HepG2 (cell line): ENCODE results near the gene AIFM1. TPM values are rescaled to one million over a fixed set of nuclear protein-coding genes. Genes with fewer than 3 reads are reported as not detected.

ENCODE experiments used
- ARHGAP35 ChIP-seq: sonication (generic); formaldehyde crosslinking; IDR thresholded peaks from 2 replicates; pipeline ENCODE4 v1.9.0; 2022; ENCODE audit warnings: mild to moderate bottlenecking, inconsistent platforms, moderate library complexity, missing genetic modification reagents, borderline replicate concordance
- CHCHD3 ChIP-seq: sonication (generic); formaldehyde crosslinking; IDR thresholded peaks from 2 replicates; pipeline ENCODE4 v1.8.0; 2022; ENCODE audit warnings: mild to moderate bottlenecking, missing genetic modification reagents, moderate library complexity
- ETV5 ChIP-seq: IDR thresholded peaks from 2 replicates; pipeline ENCODE4 v1.6.1; 2018; ENCODE audit warnings: missing biosample characterization, missing genetic modification reagents, inconsistent platforms, borderline replicate concordance
- GABPA ChIP-seq, 2 experiments: IDR thresholded peaks; 2 replicates each; pipeline ENCODE4 v1.6.1; 2011 to 2016; ENCODE audit warnings: low read depth in 2 of 2, low read length in 1 of 2, missing biosample characterization in 1 of 2, missing genetic modification characterization in 1 of 2
- HNRNPLL ChIP-seq: fragments of 200-400 bp; formaldehyde crosslinking; IDR thresholded peaks from 2 replicates; pipeline ENCODE4 v1.6.1; 2017; ENCODE audit warnings: mild to moderate bottlenecking, low read depth, low read length; ENCODE audit not compliant: poor library complexity, severe bottlenecking
- MAFK ChIP-seq, 2 experiments: IDR thresholded peaks in 1 of 2; conservative IDR thresholded peaks in 1 of 2; 2 replicates each; pipeline ENCODE4 v1.6.1; 2011; ENCODE audit warnings: improper control_type of control experiment in 2 of 2, low read length in 2 of 2
- MED13 ChIP-seq: sonication (generic); formaldehyde crosslinking; IDR thresholded peaks from 2 replicates; pipeline ENCODE4 v1.5.0; 2020; ENCODE audit warnings: missing genetic modification reagents
- MTF1 ChIP-seq: sonication (generic); formaldehyde crosslinking; IDR thresholded peaks from 2 replicates; pipeline ENCODE4 v1.5.0; 2020; ENCODE audit warnings: missing genetic modification reagents
- NFE2L1 ChIP-seq: sonication (generic); formaldehyde crosslinking; IDR thresholded peaks from 2 replicates; pipeline ENCODE4 v1.4.0; 2020; ENCODE audit warnings: missing genetic modification reagents, mild to moderate bottlenecking, borderline replicate concordance
- PHF5A ChIP-seq: IDR thresholded peaks from one replicate; pipeline ENCODE4 v1.6.1; 2018; ENCODE audit warnings: low read depth, missing genetic modification reagents; ENCODE audit not compliant: unreplicated experiment
- REXO4 ChIP-seq: sonication (generic); formaldehyde crosslinking; IDR thresholded peaks from 2 replicates; pipeline ENCODE4 v1.8.0; 2022; ENCODE audit warnings: missing genetic modification reagents, mild to moderate bottlenecking, borderline replicate concordance
- SALL1 ChIP-seq: sonication (generic); formaldehyde crosslinking; IDR thresholded peaks from 2 replicates; pipeline ENCODE4 v1.8.0; 2022; ENCODE audit warnings: mild to moderate bottlenecking, missing genetic modification reagents
- SIX4 ChIP-seq: sonication (generic); formaldehyde crosslinking; IDR thresholded peaks from 2 replicates; pipeline ENCODE4 v1.4.0; 2020; ENCODE audit warnings: missing genetic modification reagents
- ZFP82 ChIP-seq: sonication (generic); formaldehyde crosslinking; IDR thresholded peaks from 2 replicates; pipeline ENCODE4 v1.5.1; 2020; ENCODE audit warnings: mild to moderate bottlenecking, missing genetic modification reagents, borderline replicate concordance
- ZFP90 ChIP-seq: sonication (generic); formaldehyde crosslinking; IDR thresholded peaks from 2 replicates; pipeline ENCODE4 v1.8.0; 2022; ENCODE audit warnings: missing genetic modification reagents, mild to moderate bottlenecking, inconsistent platforms, borderline replicate concordance
- ZNF205 ChIP-seq: IDR thresholded peaks from 2 replicates; pipeline ENCODE4 v1.6.1; 2018; ENCODE audit warnings: missing biosample characterization, missing genetic modification reagents
- ZNF234 ChIP-seq: sonication (generic); formaldehyde crosslinking; conservative IDR thresholded peaks from 2 replicates; pipeline ENCODE4 v1.5.1; 2020; ENCODE audit warnings: mild to moderate bottlenecking, missing genetic modification reagents
- ZNF275 ChIP-seq: sonication (generic); formaldehyde crosslinking; IDR thresholded peaks from 2 replicates; pipeline ENCODE4 v1.8.0; 2022; ENCODE audit warnings: missing genetic modification reagents, mild to moderate bottlenecking, inconsistent platforms, borderline replicate concordance
- ZNF331 ChIP-seq: sonication (generic); formaldehyde crosslinking; IDR thresholded peaks from 2 replicates; pipeline ENCODE4 v1.4.0; 2020; ENCODE audit warnings: missing genetic modification reagents
- ZNF570 ChIP-seq: sonication (generic); formaldehyde crosslinking; IDR thresholded peaks from 2 replicates; pipeline ENCODE4 v1.4.0; 2020; ENCODE audit warnings: mild to moderate bottlenecking, missing genetic modification reagents, borderline replicate concordance
- ZNF577 ChIP-seq: sonication (generic); formaldehyde crosslinking; IDR thresholded peaks from 2 replicates; pipeline ENCODE4 v1.4.0; 2020; ENCODE audit warnings: mild to moderate bottlenecking, low read depth, missing genetic modification reagents, borderline replicate concordance
- ZNF652 ChIP-seq: IDR thresholded peaks from 2 replicates; pipeline ENCODE4 v1.6.1; 2016; ENCODE audit warnings: low read depth, borderline replicate concordance
- ZNF687 ChIP-seq: sonication (generic); formaldehyde crosslinking; IDR thresholded peaks from 2 replicates; pipeline ENCODE4 v1.5.1; 2020; ENCODE audit warnings: mild to moderate bottlenecking, missing genetic modification reagents, moderate library complexity
- ZNF761 ChIP-seq: sonication (generic); formaldehyde crosslinking; conservative IDR thresholded peaks from 2 replicates; pipeline ENCODE4 v1.4.0; 2020; ENCODE audit warnings: mild to moderate bottlenecking, missing genetic modification reagents
- polyA plus RNA-seq, 8 experiments: library from polyadenylated mRNA; depleted of rRNA in 3 of 8; stranded (reverse) in 7 of 8; unstranded in 1 of 8; fragments of >200 nt; fragmentation: Illumina TruSeq in 4 of 8; extraction: Trizol in 4 of 8; gene quantifications; 2 replicates each; pipeline versions ENCODE4 v1.2.1 to v1.2.3, GENCODE V29; 2011 to 2016; ENCODE audit warnings: low read depth in 4 of 8, missing spikeins in 1 of 8, mixed read lengths in 1 of 8; ENCODE audit not compliant: insufficient read depth in 1 of 8
- total RNA-seq, 5 experiments: library from RNA; depleted of rRNA; stranded (reverse); fragments of >200 nt; fragmentation: Illumina TruSeq; extraction: Trizol; gene quantifications; 2 replicates each; pipeline ENCODE4 v1.2.3, GENCODE V29; 2016; ENCODE audit warnings: low read depth in 1 of 5
- TF ChIP-seq, protein P1 (sequence below): conservative IDR thresholded peaks from 2 replicates; pipeline ENCODE4 v1.6.1; 2018; ENCODE audit warnings: missing genetic modification reagents

The AIFM1 gene
- total and polyA plus RNA-seq, 2 of the 13 experiments (the other 11 are each of a cell fraction or from before 2014, with no cell fraction given): 42.8 to 46.9 TPM

DNA sequence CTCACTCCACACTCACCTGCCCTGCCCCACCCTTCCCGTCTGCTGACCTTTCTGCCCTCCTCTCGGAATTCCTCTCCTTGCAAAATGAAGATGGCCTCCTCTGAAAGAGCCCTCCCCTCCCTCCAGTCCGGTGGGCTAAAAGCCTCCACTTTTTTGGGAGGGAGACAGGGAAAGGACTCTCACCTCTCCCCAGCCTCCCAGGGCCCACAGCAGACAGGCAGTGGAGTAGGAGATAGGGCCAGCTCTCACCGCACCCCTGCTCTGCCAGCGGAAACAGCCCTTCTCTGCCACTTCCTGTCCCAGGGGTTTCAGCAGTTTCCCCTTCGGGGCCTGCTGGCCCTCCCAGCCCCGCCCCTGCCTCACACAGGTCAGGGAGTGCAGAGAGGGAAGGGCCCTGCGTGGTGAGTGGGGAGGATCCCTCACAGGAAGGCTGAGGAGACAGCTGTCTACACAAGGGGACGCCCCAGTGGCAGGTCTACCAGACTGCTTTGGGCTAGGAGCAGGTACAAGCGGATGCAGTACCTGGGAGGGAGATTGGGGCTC, 73.6 kb downstream of the AIFM1 start (continued):
- TF ChIP-seq MAFK (conservative IDR thresholded peaks at IDR 0.05 in 1 of 2, IDR thresholded peaks at IDR 0.05 in 1 of 2; ENCODE audit: low read length in 2 of 2) (no peak), MED13 (CRISPR knock-in tag) (no peak), GABPA (IDR thresholded peaks at IDR 0.05; ENCODE audit: low read depth, low read length) (peak; percentile 52), GABPA (CRISPR knock-in tag; IDR thresholded peaks at IDR 0.05; ENCODE audit: low read depth) (peak; percentile 83), SIX4 (CRISPR knock-in tag) (no peak), SALL1 (CRISPR knock-in tag) (peak; percentile 33), ZNF761 (CRISPR knock-in tag) (no peak), ETV5 (CRISPR knock-in tag) (peak; percentile 58; the same call in 1 of the 2 replicates), ZNF275 (CRISPR knock-in tag) (no peak), ZNF331 (no peak; the same call in 1 of the 2 replicates), ZNF652 (no peak), REXO4 (CRISPR knock-in tag) (no peak), CHCHD3 (CRISPR knock-in tag) (no peak), ZNF205 (CRISPR knock-in tag) (no peak), ZFP82 (CRISPR knock-in tag) (no peak), PHF5A (CRISPR knock-in tag) (no peak), ZNF570 (CRISPR knock-in tag) (no peak), ARHGAP35 (no peak), ZFP90 (CRISPR knock-in tag) (no peak), ZNF577 (CRISPR knock-in tag) (no peak), MTF1 (CRISPR knock-in tag) (no peak), ZNF687 (CRISPR knock-in tag) (peak; percentile 66), HNRNPLL (no peak), ZNF234 (CRISPR knock-in tag) (no peak), NFE2L1 (CRISPR knock-in tag) (no peak)
- TF ChIP-seq, protein P1, sequence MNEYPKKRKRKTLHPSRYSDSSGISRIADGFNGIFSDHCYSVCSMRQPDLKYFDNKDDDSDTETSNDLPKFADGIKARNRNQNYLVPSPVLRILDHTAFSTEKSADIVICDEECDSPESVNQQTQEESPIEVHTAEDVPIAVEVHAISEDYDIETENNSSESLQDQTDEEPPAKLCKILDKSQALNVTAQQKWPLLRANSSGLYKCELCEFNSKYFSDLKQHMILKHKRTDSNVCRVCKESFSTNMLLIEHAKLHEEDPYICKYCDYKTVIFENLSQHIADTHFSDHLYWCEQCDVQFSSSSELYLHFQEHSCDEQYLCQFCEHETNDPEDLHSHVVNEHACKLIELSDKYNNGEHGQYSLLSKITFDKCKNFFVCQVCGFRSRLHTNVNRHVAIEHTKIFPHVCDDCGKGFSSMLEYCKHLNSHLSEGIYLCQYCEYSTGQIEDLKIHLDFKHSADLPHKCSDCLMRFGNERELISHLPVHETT (CRISPR knock-in tag): no peak
